Measurements from ENCODE around the gene MARVELD3. TPM values are rescaled to one million over a fixed set of nuclear protein-coding genes. Genes with fewer than 3 reads are reported as not detected.

The MARVELD3 gene
- total and polyA plus RNA-seq, 9 of the 15 experiments (the other 6 are each of a cell fraction or from before 2014, with no cell fraction given) = 0.03 to 0.07 (median 0.07) TPM; not detected in 6

- TF ChIP-seq CHD2 (IDR thresholded peaks at IDR 0.05; ENCODE audit: low read depth, low read length) (no peak), CHCHD3 (CRISPR knock-in tag; IDR thresholded peaks at IDR 0.05) (no peak), TRIM28 (IDR thresholded peaks at IDR 0.05) (no peak), ZNF518B (CRISPR knock-in tag; IDR thresholded peaks at IDR 0.05) (no peak), ZBTB34 (CRISPR knock-in tag; IDR thresholded peaks at IDR 0.05) (no peak), ZC3H8 (IDR thresholded peaks at IDR 0.05) (no peak)
- TF ChIP-seq, protein P1, sequence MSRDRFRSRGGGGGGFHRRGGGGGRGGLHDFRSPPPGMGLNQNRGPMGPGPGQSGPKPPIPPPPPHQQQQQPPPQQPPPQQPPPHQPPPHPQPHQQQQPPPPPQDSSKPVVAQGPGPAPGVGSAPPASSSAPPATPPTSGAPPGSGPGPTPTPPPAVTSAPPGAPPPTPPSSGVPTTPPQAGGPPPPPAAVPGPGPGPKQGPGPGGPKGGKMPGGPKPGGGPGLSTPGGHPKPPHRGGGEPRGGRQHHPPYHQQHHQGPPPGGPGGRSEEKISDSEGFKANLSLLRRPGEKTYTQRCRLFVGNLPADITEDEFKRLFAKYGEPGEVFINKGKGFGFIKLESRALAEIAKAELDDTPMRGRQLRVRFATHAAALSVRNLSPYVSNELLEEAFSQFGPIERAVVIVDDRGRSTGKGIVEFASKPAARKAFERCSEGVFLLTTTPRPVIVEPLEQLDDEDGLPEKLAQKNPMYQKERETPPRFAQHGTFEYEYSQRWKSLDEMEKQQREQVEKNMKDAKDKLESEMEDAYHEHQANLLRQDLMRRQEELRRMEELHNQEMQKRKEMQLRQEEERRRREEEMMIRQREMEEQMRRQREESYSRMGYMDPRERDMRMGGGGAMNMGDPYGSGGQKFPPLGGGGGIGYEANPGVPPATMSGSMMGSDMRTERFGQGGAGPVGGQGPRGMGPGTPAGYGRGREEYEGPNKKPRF (IDR thresholded peaks at IDR 0.05; ENCODE audit: low read depth, low read length) = no peak
- TF ChIP-seq, protein P2, sequence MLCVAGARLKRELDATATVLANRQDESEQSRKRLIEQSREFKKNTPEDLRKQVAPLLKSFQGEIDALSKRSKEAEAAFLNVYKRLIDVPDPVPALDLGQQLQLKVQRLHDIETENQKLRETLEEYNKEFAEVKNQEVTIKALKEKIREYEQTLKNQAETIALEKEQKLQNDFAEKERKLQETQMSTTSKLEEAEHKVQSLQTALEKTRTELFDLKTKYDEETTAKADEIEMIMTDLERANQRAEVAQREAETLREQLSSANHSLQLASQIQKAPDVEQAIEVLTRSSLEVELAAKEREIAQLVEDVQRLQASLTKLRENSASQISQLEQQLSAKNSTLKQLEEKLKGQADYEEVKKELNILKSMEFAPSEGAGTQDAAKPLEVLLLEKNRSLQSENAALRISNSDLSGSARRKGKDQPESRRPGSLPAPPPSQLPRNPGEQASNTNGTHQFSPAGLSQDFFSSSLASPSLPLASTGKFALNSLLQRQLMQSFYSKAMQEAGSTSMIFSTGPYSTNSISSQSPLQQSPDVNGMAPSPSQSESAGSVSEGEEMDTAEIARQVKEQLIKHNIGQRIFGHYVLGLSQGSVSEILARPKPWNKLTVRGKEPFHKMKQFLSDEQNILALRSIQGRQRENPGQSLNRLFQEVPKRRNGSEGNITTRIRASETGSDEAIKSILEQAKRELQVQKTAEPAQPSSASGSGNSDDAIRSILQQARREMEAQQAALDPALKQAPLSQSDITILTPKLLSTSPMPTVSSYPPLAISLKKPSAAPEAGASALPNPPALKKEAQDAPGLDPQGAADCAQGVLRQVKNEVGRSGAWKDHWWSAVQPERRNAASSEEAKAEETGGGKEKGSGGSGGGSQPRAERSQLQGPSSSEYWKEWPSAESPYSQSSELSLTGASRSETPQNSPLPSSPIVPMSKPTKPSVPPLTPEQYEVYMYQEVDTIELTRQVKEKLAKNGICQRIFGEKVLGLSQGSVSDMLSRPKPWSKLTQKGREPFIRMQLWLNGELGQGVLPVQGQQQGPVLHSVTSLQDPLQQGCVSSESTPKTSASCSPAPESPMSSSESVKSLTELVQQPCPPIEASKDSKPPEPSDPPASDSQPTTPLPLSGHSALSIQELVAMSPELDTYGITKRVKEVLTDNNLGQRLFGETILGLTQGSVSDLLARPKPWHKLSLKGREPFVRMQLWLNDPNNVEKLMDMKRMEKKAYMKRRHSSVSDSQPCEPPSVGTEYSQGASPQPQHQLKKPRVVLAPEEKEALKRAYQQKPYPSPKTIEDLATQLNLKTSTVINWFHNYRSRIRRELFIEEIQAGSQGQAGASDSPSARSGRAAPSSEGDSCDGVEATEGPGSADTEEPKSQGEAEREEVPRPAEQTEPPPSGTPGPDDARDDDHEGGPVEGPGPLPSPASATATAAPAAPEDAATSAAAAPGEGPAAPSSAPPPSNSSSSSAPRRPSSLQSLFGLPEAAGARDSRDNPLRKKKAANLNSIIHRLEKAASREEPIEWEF (CRISPR knock-in tag; IDR thresholded peaks at IDR 0.05) = no peak
- TF ChIP-seq, protein P3, sequence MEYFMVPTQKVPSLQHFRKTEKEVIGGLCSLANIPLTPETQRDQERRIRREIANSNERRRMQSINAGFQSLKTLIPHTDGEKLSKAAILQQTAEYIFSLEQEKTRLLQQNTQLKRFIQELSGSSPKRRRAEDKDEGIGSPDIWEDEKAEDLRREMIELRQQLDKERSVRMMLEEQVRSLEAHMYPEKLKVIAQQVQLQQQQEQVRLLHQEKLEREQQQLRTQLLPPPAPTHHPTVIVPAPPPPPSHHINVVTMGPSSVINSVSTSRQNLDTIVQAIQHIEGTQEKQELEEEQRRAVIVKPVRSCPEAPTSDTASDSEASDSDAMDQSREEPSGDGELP (CRISPR knock-in tag; IDR thresholded peaks at IDR 0.05; ENCODE audit: borderline replicate concordance) = no peak
Measured at GRCh38 chr16:71626858-71627213, 852 bp downstream of the MARVELD3 start (continued).
